Ectodermal cell (in vitro differentiated cells): ENCODE results near the gene DDX5. TPM values are rescaled to one million over a fixed set of nuclear protein-coding genes. Genes with fewer than 3 reads are reported as not detected.

Source experiments
- H3K27ac ChIP-seq: 2 replicates; pipeline ENCODE4 v1.7.0; 2013; ENCODE audit warnings: mild to moderate bottlenecking, low read depth, low read length; ENCODE audit not compliant: insufficient read depth, poor library complexity, severe bottlenecking
- H3K27me3 ChIP-seq: 2 replicates; pipeline ENCODE4 v1.7.0; 2013; ENCODE audit warnings: mild to moderate bottlenecking, low read length; ENCODE audit not compliant: insufficient read depth, control insufficient read depth, poor library complexity, severe bottlenecking
- H3K36me3 ChIP-seq: one replicate; pipeline ENCODE4 v1.7.0; 2013; ENCODE audit warnings: low read length; ENCODE audit not compliant: control insufficient read depth, insufficient read depth
- H3K4me1 ChIP-seq: one replicate; pipeline ENCODE4 v1.7.0; 2013; ENCODE audit warnings: low read length; ENCODE audit not compliant: control insufficient read depth, insufficient read depth
- H3K4me3 ChIP-seq: 2 replicates; pipeline ENCODE4 v1.7.0; 2013; ENCODE audit warnings: low read depth, low read length, control low read depth; ENCODE audit not compliant: insufficient read depth
- H3K9me3 ChIP-seq: 2 replicates; pipeline ENCODE4 v1.7.0; 2013; ENCODE audit warnings: mild to moderate bottlenecking, low read length, moderate library complexity; ENCODE audit not compliant: control insufficient read depth
- WGBS, 2 experiments: methylation state at CpG; one replicate each; pipeline ENCODE4 v1.1.7; 2013; ENCODE audit warnings: missing lambda C conversion rate in 2 of 2; 5-methylcytosine and 5-hydroxymethylcytosine counted together
- polyA plus RNA-seq, 4 experiments: library from polyadenylated mRNA; stranded (reverse); fragments of 50-300 nt; gene quantifications; one replicate each; pipeline ENCODE4 v1.2.3, GENCODE V29; 2013

DDX5 gene
- polyA plus RNA-seq (2013, experiment 1 of 4) = 977 TPM
- polyA plus RNA-seq (2013, experiment 2 of 4) = 1,002 TPM
- 675 TPM for polyA plus RNA-seq (2013, experiment 3 of 4)
- 720 TPM for polyA plus RNA-seq (2013, experiment 4 of 4)

- Histone ChIP-seq H3K9me3 (no peaks in the 10 kb centered on the region), H3K27ac (peak within 1 kb of the TSS; percentile 97), H3K4me1 (peaks cover 10% of the 10 kb centered on the region), H3K36me3 (peaks cover 31% of the 10 kb centered on the region), H3K27me3 (no peaks in the 10 kb centered on the region), H3K4me3 (peak within 1 kb of the TSS; percentile 97)
- WGBS, 2 experiments = 0% methylated on average over 31 of the region's 31 CpGs
Observed at GRCh38 chr17:64506201-64506575, at the start of gene DDX5. Gene DDX5, minus strand, starts transcription at chr17:64506289. Its CDS starts 170 bp downstream, at chr17:64506119.

- 94% methylated on average over 3 of the region's 4 CpGs for WGBS, 2 experiments
- no peaks in the 10 kb centered on the region for H3K36me3 ChIP-seq
Observed at GRCh38 chr17:64555281-64555680, 49.2 kb upstream of the DDX5 start.

GRCh38 chr17:64554028-64554637 is 48.0 kb upstream of the DDX5 start:
- H3K27me3 ChIP-seq = no peaks in the 10 kb centered on the region
- no peaks in the 10 kb centered on the region for H3K4me1 ChIP-seq
- no peak overlapping the region for H3K4me3 ChIP-seq
- H3K9me3 ChIP-seq = no peaks in the 10 kb centered on the region
- H3K27ac ChIP-seq = no peak overlapping the region
- no peaks in the 10 kb centered on the region for H3K36me3 ChIP-seq

More at GRCh38 chr17:64555281-64555680, 49.2 kb upstream of the DDX5 start:
- Histone ChIP-seq H3K27ac (no peak overlapping the region), H3K9me3 (no peaks in the 10 kb centered on the region), H3K4me3 (no peak overlapping the region), H3K27me3 (no peaks in the 10 kb centered on the region), H3K4me1 (no peaks in the 10 kb centered on the region)

- H3K27ac ChIP-seq = no peak overlapping the region
- 92 to 96% methylated on average over 5 of the region's 5 CpGs for WGBS, 2 experiments
- H3K36me3 ChIP-seq = no peaks in the 10 kb centered on the region
- no peaks in the 10 kb centered on the region for H3K4me1 ChIP-seq
- no peaks in the 10 kb centered on the region for H3K27me3 ChIP-seq
- no peaks in the 10 kb centered on the region for H3K9me3 ChIP-seq
- no peak overlapping the region for H3K4me3 ChIP-seq
Observed at GRCh38 chr17:64551461-64551860, 45.4 kb upstream of the DDX5 start.

GRCh38 chr17:64547319-64547718 is 41.2 kb upstream of the DDX5 start:
- no peaks in the 10 kb centered on the region for H3K36me3 ChIP-seq
- H3K4me3 ChIP-seq = no peak overlapping the region
- no peaks in the 10 kb centered on the region for H3K27me3 ChIP-seq
- H3K9me3 ChIP-seq = no peaks in the 10 kb centered on the region
- no peak overlapping the region for H3K27ac ChIP-seq
- 62 to 70% methylated on average over 10 of the region's 10 CpGs for WGBS, 2 experiments
- no peaks in the 10 kb centered on the region for H3K4me1 ChIP-seq

- no peaks in the 10 kb centered on the region for H3K9me3 ChIP-seq
- no peaks in the 10 kb centered on the region for H3K36me3 ChIP-seq
- 93 to 96% methylated on average over 7 of the region's 7 CpGs for WGBS, 2 experiments
- no peak overlapping the region for H3K4me3 ChIP-seq
- no peaks in the 10 kb centered on the region for H3K4me1 ChIP-seq
- no peaks in the 10 kb centered on the region for H3K27me3 ChIP-seq
- H3K27ac ChIP-seq = no peak overlapping the region
Observed at GRCh38 chr17:64546716-64547115, 40.6 kb upstream of the DDX5 start.

- Histone ChIP-seq H3K36me3 (no peaks in the 10 kb centered on the region), H3K27ac (no peak overlapping the region), H3K4me1 (no peaks in the 10 kb centered on the region), H3K9me3 (no peaks in the 10 kb centered on the region), H3K4me3 (no peak overlapping the region), H3K27me3 (no peaks in the 10 kb centered on the region)
- no CpG with 5 or more reads among the region's 2 CpGs for WGBS, 2 experiments
Observed at GRCh38 chr17:64544742-64545141, 38.7 kb upstream of the DDX5 start.

- no peaks in the 10 kb centered on the region for H3K4me1 ChIP-seq
- H3K9me3 ChIP-seq = no peaks in the 10 kb centered on the region
- no peak overlapping the region for H3K4me3 ChIP-seq
- WGBS, 2 experiments = 93 to 97% methylated on average over 4 of the region's 5 CpGs
- no peaks in the 10 kb centered on the region for H3K27me3 ChIP-seq
- H3K27ac ChIP-seq = no peak overlapping the region
- H3K36me3 ChIP-seq = peaks cover 13% of the 10 kb centered on the region
Observed at GRCh38 chr17:64540118-64540776, 34.2 kb upstream of the DDX5 start.

GRCh38 chr17:64538508-64539130 is 32.5 kb upstream of the DDX5 start:
- H3K4me1 ChIP-seq = no peaks in the 10 kb centered on the region
- no peaks in the 10 kb centered on the region for H3K27me3 ChIP-seq
- no peak overlapping the region for H3K27ac ChIP-seq
- peaks cover 22% of the 10 kb centered on the region for H3K36me3 ChIP-seq
- no peaks in the 10 kb centered on the region for H3K9me3 ChIP-seq
- 93 to 95% methylated on average over 7 of the region's 7 CpGs for WGBS, 2 experiments
- no peak overlapping the region for H3K4me3 ChIP-seq

- 93 to 99% methylated on average over 4 to 5 of the region's 5 CpGs for WGBS, 2 experiments
- no peak overlapping the region for H3K4me3 ChIP-seq
- peaks cover 31% of the 10 kb centered on the region for H3K36me3 ChIP-seq
- no peak overlapping the region for H3K27ac ChIP-seq
- H3K27me3 ChIP-seq = no peaks in the 10 kb centered on the region
- no peaks in the 10 kb centered on the region for H3K9me3 ChIP-seq
- H3K4me1 ChIP-seq = no peaks in the 10 kb centered on the region
Observed at GRCh38 chr17:64537488-64537887, 31.4 kb upstream of the DDX5 start.
